Measurements from ENCODE around the gene MYO5A.
"Not testable (repeated sequence)": the region's sequence is repeated elsewhere in the genome, so short reads cannot be mapped to it uniquely, and the experiment has no call there.

The MYO5A gene

DNA sequence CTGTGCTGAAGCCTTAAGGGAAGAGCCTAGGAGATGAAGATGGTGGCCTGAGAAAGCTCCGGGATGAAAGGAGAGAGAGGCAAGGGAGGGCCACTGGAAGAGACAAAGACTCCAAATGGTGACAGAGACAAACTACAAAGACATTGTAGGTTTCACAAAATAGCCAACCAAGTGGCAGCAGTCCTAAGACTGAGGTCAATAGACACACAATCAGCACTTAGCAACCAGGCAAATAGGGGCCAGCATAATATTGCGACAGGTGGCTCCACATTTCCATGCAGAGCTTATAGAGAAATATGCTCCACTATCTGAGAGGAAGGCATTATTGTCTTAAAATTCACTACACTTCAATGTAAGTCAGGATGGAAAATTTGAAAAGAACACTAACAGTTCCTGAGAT, 211.0 kb downstream of the MYO5A start:
- no peak for DNase-seq

DNA sequence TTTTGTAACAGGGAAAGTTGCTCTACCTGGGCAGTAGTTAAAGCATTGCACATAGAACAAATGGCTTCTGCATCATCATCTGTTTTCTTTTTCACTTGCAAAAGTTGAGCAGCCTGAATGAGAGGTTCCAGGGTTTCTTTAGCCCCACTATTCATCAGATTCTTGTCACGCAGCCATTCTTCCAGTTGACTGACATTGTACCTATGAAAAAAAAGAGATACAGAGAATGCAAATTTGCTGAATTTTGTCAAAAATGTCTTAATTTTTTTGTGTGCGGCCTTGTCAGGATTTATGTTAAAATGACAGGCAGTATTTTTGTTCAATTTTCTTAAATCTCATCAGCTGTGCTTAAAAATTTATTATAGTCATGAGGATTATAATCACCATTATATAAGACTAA, 211.7 kb downstream of the MYO5A start:
- DNase-seq = no peak

GRCh38 chr15:52309154-52309548, 219.5 kb downstream of the MYO5A start:
- no peak for DNase-seq

- no peak for DNase-seq
Observed at GRCh38 chr15:52308446-52309153, 220.1 kb downstream of the MYO5A start.

DNA sequence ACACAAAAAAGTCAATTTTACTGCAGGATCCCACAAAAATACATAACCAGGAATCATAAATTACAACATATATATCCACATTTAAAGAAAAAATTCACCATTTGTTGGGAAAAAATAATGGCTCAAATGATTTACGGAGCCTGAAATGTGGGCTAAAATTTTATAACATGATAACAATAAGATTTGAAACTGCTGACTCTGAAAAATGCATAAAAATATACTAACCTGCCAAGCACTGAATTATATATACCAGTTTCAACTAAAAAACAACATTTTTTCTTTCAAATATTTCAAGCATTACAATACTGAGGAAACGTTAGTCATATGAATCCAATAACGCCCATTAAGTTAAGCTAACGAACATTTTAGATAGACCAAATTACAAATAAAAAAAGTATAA, 220.8 kb downstream of the MYO5A start:
- no peak for DNase-seq

DNA sequence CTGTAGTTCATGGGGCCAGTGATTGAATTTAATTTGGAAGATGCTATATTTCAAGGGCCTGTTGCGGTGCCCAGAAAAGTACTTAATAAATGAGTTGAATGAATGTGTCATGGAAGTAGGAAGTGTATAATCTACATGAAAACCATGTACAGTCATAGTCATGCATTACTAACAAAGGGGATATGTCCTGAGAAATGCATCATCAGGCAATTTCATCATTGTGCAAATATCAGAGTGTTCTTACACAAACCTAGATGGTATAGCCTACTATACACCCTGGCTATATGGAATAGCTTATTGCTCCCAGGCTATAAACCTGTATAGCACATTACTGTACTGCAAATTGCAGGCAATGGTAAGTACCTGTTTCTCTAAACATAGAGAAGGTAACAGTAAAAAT, 222.4 kb downstream of the MYO5A start:
- no peak for DNase-seq

DNA sequence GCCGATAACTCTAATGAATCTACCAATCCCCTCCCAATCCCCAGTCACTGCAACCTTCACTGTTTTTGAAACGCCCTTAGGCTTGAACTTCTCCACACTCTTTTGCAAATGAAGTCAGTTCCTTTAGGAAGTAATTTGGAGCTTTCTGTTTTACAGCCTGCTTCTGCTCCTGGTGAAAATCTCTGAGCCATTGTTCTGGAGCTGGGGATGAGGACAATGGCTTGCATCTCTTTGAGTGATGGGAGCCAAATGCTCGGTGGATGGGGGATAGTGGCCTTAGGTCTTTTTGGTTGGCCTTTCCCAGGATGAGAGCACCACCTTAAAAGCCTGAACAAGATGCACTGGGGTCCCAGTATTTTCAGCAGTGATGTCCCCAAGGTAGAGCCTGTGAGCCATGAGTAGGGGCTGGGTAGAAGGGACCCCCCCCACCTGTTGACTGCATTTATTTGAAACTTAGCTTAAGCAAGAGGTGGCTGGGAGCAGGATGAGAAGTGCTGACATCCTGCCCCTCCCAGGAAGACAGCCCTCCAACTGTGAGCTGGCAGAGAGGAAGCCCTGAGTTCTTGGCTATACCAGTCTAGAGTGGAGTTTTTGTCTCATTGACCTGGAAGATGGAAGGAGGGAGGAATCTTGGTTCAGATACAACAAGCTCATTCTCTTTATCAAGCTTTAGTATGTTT, 225.4 kb downstream of the MYO5A start:
- DNase-seq = no peak

- no peak for DNase-seq
Observed at GRCh38 chr15:52301265-52301847, 227.3 kb downstream of the MYO5A start.

DNA sequence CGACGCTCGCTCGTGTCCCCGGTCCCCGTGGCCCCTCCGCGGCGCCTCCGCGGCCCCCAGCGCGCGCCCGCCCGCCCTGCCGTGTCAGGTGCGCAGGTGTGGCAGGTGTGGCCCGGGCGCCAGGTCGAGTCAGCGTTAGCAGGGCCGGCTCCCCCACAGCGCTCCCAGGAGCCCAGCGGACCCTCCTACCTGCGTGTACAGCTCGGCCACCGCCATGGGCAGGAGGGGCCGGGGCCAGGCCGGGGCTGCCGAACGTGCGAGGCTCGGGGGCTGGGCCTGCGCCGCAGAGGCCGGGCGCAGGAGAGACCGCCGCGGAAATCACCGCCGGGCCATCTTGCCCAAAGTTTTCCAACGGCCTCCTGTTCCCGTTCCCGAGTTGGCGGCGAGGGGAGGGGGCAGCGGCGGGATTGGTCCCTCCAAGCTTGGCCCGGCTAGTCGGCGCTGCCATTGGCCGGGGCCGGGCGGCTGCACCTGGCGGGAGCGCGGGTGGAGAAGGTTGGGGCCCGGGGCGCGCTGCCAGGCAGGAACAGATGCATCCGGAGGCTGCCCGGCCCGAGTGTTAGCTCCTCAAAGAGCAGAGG, 233.2 kb downstream of the MYO5A start, which contains the start of gene MYO5C:
Gene MYO5C, minus strand, starts transcription at position 384 of the 581 bp plus-strand sequence. Its CDS starts 168 bp downstream, at position 216.
- DNase-seq = no peak

DNA sequence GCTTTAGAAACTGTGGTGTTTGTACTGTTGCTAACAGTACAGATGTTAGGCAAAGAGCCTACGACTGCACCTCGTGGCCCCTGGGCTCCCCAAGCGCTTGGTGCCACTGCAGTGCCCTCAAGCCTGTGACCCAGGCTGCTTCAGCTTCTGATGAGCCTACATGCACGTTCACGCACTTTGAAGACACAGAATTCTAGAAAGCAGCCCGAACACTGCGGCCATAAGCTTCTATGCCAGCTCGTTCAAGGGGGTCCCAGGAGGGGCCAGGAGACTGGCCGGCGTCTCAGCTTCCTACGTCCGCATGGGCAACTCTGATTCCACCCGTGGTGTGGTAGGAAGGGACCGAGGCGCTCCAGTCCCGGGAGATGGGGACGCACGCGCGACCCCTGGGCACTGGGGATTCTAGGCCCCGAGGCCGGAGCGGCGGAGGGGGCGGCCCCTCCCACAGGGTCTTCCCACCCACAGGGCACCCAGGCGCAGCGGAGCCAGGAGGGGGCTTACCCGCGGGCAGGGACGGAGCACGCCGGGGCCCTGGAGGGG, 233.7 kb downstream of the MYO5A start:
- no peak for DNase-seq

DNA sequence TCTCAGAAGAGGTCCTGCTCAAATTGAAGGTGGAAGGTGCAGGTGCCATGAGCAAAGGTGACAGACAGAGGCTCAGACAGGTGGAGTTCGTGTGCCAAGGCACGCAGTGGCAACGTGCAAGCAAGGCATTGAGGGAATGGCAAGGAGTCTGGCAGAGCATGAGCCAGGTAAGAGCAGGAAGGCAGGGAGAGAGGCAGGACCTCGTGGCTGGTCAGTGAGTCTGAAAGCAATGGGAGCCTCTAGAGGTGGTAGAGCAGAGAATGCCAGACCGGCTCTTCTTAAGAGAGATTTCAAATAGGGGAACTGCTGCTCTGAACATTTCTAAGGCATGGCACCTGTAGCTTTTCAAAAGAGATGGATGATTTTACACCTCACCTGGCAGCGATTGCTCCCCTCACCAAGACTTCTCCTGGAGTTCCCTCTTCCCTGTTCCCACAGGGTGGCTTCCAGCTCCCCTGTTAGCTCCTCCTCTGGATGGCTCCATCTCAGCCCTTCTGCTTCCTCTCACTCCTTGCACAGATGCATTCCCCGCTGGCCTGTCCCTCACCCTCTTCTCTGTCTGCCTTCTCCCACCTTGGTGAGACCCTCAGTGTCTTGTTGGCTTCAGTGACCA, 235.8 kb downstream of the MYO5A start:
- no peak for DNase-seq

- no peak for DNase-seq
Observed at GRCh38 chr15:52291204-52291603, 237.5 kb downstream of the MYO5A start.

DNA sequence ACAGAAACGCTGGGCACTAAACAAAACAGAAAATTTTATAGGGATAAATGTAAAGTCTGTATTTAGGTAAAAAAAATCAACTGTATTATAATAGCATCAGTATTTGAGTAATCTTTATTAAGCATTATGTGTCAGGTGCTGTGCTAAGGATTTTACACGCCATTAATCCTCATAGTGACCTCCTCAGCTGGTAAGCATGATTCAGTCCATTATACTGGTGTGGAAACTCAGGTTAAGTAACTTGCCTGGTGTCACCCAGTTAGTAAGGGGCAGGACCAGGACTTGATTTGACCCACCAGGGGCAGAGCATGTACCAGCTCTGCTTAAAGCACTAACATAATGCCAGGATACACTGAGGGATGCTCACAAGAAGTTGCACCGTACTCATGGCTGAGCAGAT, 237.9 kb downstream of the MYO5A start:
- no peak for DNase-seq

- no peak for DNase-seq
Observed at GRCh38 chr15:52290329-52290728, 238.4 kb downstream of the MYO5A start.

GRCh38 chr15:52289629-52290081, 239.0 kb downstream of the MYO5A start:
- DNase-seq = no peak

GRCh38 chr15:52288986-52289385, 239.7 kb downstream of the MYO5A start:
- no peak for DNase-seq

DNA sequence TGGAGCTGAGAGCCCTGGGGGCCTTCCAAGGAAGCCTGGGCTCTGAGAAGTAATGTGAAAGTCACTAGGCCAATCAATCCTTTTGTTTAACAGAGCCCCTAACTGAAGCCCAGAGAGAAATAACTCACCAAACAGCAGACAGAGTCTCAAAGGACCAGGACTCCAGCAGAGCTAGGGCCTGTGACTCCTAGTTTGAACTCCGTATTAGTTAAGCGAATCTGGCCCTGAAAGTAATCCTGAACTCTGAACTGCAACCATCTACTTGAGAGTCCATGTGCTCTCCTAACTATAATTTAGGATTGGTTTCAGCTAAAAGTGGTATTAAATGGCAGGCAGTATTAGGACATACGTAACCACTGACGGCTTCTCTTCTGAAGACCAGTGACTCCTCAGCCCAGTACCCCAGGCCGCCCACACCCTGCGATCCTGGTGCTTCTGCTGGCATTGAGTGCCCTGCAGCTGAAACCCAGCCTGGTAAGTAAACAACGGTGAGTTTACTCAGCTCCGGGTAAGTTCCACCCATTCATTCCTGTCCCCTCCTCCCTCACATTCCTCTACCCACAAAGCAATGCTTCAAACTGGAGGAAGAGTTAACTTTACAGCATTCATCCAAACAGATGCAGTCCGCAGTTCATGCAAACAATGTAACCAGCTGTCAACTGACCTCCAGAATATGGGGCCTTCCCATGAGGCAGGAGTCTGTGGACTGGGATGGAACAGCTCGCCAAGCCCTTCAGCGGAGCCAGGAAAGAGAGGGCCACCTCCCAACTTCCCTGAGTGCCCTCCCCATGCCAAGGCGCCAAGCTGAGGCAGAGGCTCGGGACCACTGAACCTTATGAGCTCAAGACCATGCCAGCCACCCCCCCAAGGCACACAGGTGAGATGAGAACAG, 240.4 kb downstream of the MYO5A start:
- DNase-seq = no peak

- DNase-seq = no peak
Observed at GRCh38 chr15:52287114-52287513, 241.6 kb downstream of the MYO5A start.

GRCh38 chr15:52285941-52286340, 242.7 kb downstream of the MYO5A start:
- DNase-seq = not testable (repeated sequence)

- no peak for DNase-seq
Observed at GRCh38 chr15:52284164-52284563, 244.5 kb downstream of the MYO5A start.

- no peak for DNase-seq
Observed at GRCh38 chr15:52283281-52283680, 245.4 kb downstream of the MYO5A start.

DNA sequence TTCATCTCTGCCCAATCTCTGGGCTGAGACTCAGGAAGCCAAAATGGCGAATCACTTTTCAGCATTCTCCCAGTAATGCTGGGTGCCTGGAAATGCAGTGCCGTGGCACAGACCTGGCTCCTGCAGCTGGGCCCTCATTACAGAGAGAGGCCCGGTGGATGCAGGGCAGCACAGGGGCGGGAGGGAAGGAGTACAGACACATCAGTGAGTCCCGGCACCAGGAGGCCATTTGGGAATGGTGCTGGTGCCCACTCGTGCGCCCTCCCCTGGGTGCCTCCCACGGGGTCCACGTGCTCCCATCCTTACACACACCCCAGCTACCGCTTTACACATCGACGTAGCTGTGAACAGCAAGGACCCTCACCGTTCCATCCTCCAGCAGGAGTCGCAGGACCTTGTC, 246.3 kb downstream of the MYO5A start:
- DNase-seq = no peak

Measured in NCI-H1694 (cell line).